Measurements from ENCODE around the gene KATNIP. TPM values are rescaled to one million over a fixed set of nuclear protein-coding genes. Genes with fewer than 3 reads are reported as not detected.

KATNIP gene
- total and polyA plus RNA-seq, 8 donors = 18.1 to 29.2 (median 21.2) TPM

DNA sequence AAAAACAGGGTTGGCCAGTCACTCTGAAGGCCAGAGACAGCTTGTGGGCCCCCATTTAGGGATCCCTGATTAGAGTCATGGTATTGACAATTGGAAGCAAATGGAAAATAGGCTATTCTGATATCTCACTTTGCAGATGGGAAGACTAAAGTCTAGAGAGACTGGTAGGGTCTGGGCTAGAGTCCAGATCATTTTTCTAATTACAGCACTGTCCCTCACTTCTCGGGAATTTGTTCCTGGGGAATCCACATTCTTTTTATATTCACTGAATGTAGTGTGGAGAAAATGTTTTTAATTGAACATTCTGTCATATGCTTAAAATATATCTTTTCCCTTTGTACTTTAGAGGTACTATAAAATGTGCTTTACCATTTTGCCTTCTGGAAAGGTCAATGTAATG is 1.1 kb downstream of the KATNIP start:
- no peaks in the 10 kb centered on the region for H3K9me3 ChIP-seq
- H3K4me3 ChIP-seq = peak overlapping the region in 1 of 2 donors; percentile 68
- no peaks in the 10 kb centered on the region for H3K36me3 ChIP-seq
- intact Hi-C loops (cut with DNase I) = no loop called here
- DNase-seq (no peak), ATAC-seq (no peak)
- peak overlapping the region in 1 of 2 donors; percentile 40 for H3K27ac ChIP-seq
- H3K27me3 ChIP-seq = no peaks in the 10 kb centered on the region
- H3K4me1 ChIP-seq = peaks cover 17 to 36% of the 10 kb centered on the region in 2 donors
- TF ChIP-seq, protein P1, sequence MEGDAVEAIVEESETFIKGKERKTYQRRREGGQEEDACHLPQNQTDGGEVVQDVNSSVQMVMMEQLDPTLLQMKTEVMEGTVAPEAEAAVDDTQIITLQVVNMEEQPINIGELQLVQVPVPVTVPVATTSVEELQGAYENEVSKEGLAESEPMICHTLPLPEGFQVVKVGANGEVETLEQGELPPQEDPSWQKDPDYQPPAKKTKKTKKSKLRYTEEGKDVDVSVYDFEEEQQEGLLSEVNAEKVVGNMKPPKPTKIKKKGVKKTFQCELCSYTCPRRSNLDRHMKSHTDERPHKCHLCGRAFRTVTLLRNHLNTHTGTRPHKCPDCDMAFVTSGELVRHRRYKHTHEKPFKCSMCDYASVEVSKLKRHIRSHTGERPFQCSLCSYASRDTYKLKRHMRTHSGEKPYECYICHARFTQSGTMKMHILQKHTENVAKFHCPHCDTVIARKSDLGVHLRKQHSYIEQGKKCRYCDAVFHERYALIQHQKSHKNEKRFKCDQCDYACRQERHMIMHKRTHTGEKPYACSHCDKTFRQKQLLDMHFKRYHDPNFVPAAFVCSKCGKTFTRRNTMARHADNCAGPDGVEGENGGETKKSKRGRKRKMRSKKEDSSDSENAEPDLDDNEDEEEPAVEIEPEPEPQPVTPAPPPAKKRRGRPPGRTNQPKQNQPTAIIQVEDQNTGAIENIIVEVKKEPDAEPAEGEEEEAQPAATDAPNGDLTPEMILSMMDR (IDR thresholded peaks at IDR 0.05) = no peak

DNA sequence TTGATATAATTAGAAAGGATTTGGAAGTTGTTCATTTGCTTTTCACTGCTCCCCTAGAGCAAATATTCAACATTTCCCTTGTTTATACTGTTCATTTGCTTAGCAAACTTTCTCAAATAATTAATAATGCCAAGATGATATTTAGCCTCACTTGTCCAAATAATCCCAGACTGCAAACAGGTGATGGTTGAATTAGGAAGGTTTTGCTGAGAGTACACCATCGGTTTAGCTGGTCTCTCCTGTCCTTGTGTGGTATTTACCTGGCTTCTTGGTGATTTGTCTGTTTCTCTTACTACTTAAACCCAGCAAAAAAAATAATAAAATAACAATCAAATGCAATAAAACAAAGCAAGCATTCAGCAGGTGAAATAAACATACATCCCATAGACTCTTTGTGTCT is 6.5 kb downstream of the KATNIP start:
- ATAC-seq (no peak), DNase-seq (no peak)
- no peak overlapping the region for H3K27ac ChIP-seq
- TF ChIP-seq, protein P1 (IDR thresholded peaks at IDR 0.05) = no peak
- H3K4me3 ChIP-seq = no peak overlapping the region
- H3K4me1 ChIP-seq = no peaks in the 10 kb centered on the region
- intact Hi-C loops (cut with DNase I) = no loop called here
- no peaks in the 10 kb centered on the region for H3K27me3 ChIP-seq
- H3K36me3 ChIP-seq = peaks cover 0 to 10% of the 10 kb centered on the region in 2 donors
- H3K9me3 ChIP-seq = no peaks in the 10 kb centered on the region

DNA sequence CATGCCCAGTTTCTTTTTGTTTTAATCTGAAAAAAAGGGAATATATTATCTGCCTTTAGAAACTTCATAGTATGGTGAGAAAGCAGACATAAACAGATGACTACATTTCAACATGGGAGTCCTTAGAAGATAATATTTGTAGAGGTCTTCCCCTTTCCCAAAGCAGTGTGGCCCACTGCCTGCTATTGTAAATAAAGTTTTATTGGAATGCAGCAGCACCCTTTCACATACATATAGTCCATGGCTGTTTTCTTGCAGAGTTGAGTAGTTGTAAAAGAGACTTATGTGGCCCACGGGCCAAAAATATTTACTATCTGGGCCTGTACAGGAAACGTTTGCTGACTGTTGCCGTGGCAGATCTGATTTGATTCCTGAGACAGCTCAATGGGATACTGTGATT is 8.5 kb downstream of the KATNIP start:
- no peak for ATAC-seq
- intact Hi-C loops (cut with DNase I) = no loop called here
- no peaks in the 10 kb centered on the region for H3K4me1 ChIP-seq
- H3K27ac ChIP-seq = no peak overlapping the region
- TF ChIP-seq, protein P1 (IDR thresholded peaks at IDR 0.05) = no peak
- H3K27me3 ChIP-seq = no peaks in the 10 kb centered on the region
- no peaks in the 10 kb centered on the region for H3K9me3 ChIP-seq
- no peak for DNase-seq
- peaks cover 0 to 10% of the 10 kb centered on the region in 2 donors for H3K36me3 ChIP-seq
- no peak overlapping the region for H3K4me3 ChIP-seq

DNA sequence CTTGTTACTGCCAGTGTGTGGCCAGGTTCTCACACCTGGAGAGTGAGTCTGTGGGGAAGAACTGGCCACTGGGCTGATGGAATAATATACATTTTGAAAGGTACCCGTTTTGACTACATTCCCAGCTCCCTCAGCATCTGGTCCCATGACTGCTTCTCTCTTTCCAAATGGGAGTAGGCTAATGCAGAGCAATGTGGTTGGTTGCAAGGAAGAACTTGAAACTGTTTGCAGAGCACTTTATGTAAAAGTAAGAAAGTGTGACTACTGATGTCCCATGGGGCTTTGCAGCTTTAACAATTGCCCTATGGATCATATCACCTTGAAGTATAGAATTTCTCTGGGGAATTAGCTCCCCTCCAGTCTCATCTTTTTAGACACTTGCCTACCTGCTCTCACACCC is 9.0 kb downstream of the KATNIP start:
- H3K4me3 ChIP-seq = no peak overlapping the region
- no peaks in the 10 kb centered on the region for H3K9me3 ChIP-seq
- TF ChIP-seq, protein P1 (IDR thresholded peaks at IDR 0.05) = no peak
- H3K27ac ChIP-seq = no peak overlapping the region
- ATAC-seq = no peak
- no peaks in the 10 kb centered on the region for H3K27me3 ChIP-seq
- no peak for DNase-seq
- intact Hi-C loops (cut with DNase I) = no loop called here
- no peaks in the 10 kb centered on the region for H3K4me1 ChIP-seq
- H3K36me3 ChIP-seq = peaks cover 0 to 10% of the 10 kb centered on the region in 2 donors

DNA sequence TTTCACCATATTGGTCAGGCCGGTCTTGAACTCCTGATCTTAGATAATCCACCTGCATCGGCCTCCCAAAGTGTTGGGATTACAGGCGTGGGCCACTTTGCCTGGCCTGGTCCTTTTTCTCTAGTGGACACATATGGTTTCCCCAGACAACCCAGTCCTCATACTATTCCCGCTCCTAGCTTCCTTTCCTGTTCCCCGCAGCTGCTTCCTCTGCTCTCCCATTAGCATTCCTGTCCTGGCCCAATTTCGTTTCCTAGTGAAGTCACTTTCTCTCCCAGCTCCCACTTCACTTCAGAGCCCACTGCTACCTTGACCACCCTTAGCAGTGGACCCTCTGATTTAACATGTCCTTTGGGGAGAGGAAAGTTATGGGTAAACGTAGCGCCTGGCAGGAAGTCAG is 11.3 kb downstream of the KATNIP start:
- Histone ChIP-seq H3K36me3 (peaks cover 0 to 10% of the 10 kb centered on the region in 2 donors), H3K4me3 (no peak overlapping the region), H3K4me1 (peaks cover 0 to 4% of the 10 kb centered on the region in 2 donors), H3K9me3 (no peaks in the 10 kb centered on the region), H3K27me3 (no peaks in the 10 kb centered on the region), H3K27ac (peak overlapping the region in 1 of 2 donors; percentile 48)
- intact Hi-C loops (cut with DNase I) = no loop called here
- ATAC-seq (no peak), DNase-seq (no peak)
- TF ChIP-seq, protein P1 (IDR thresholded peaks at IDR 0.05) = no peak
